Left ventricle myocardium inferior (tissue), 1 donor: ENCODE measurements around the gene ALDH8A1. TPM values are rescaled to one million over a fixed set of nuclear protein-coding genes. Genes with fewer than 3 reads are reported as not detected.

ENCODE experiments used
- DNase-seq: peaks from one replicate; pipeline ENCODE4 v3.0.0-alpha.2; 2020
- H3K27ac ChIP-seq: fragments of 200-600 bp; replicated peaks from 2 replicates; pipeline ENCODE4 v1.8.0; 2021
- H3K27me3 ChIP-seq: fragments of 200-600 bp; 2 replicates; pipeline ENCODE4 v1.8.0; 2021; ENCODE audit warnings: low read depth
- H3K36me3 ChIP-seq: fragments of 200-600 bp; 2 replicates; pipeline ENCODE4 v1.8.0; 2021
- H3K4me1 ChIP-seq: fragments of 200-600 bp; 2 replicates; pipeline ENCODE4 v1.8.0; 2021
- H3K4me3 ChIP-seq: fragments of 200-600 bp; 2 replicates; pipeline ENCODE4 v1.8.0; 2021; ENCODE audit warnings: mild to moderate bottlenecking, moderate library complexity
- H3K9me3 ChIP-seq: fragments of 200-600 bp; replicated peaks from 2 replicates; pipeline ENCODE4 v1.8.0; 2021
- intact Hi-C: fragments of 100-400 bp; cut with micrococcal nuclease; formaldehyde crosslinking; loops from one replicate; pipeline ENCODE4 v1.11.0; 2022
- long read RNA-seq: library from polyadenylated mRNA; unstranded; transcript quantifications from one replicate; pipeline ENCODE4 v2.0.0, GENCODE V29; 2021
- total RNA-seq: library from RNA; stranded (reverse); fragmentation: NEBNext Ultra II Directional; extraction: Animal tissue kit (Norgen Biotek cat#: 25700); gene quantifications from one replicate; pipeline ENCODE4 v1.2.1, GENCODE V29; 2021
- TF ChIP-seq, protein P1 (sequence below): fragments of 200-600 bp; IDR thresholded peaks from 2 replicates; pipeline ENCODE4 v1.8.0; 2021; ENCODE audit warnings: antibody characterized with exemption, mild to moderate bottlenecking, borderline replicate concordance
- donor health status: DM: no; HTN: yes; CAD: no; lungs with severe emphysema.

Gene ALDH8A1
- total RNA-seq = 0.08 TPM
- long read RNA-seq = 0 reads

GRCh38 chr6:134949927-134950326 lies at the start of gene ALDH8A1:
Gene ALDH8A1 (minus strand): TSS chr6:134950101. CDS start chr6:134950053, 48 bp downstream.
- H3K27ac ChIP-seq = no peak within 1 kb of the TSS
- no peaks in the 10 kb centered on the region for H3K4me1 ChIP-seq
- intact Hi-C loops = no loop called here
- no peak within 1 kb of the TSS for H3K4me3 ChIP-seq
- peaks cover 8% of the 10 kb centered on the region for H3K9me3 ChIP-seq
- no peak for DNase-seq
- TF ChIP-seq, protein P1, sequence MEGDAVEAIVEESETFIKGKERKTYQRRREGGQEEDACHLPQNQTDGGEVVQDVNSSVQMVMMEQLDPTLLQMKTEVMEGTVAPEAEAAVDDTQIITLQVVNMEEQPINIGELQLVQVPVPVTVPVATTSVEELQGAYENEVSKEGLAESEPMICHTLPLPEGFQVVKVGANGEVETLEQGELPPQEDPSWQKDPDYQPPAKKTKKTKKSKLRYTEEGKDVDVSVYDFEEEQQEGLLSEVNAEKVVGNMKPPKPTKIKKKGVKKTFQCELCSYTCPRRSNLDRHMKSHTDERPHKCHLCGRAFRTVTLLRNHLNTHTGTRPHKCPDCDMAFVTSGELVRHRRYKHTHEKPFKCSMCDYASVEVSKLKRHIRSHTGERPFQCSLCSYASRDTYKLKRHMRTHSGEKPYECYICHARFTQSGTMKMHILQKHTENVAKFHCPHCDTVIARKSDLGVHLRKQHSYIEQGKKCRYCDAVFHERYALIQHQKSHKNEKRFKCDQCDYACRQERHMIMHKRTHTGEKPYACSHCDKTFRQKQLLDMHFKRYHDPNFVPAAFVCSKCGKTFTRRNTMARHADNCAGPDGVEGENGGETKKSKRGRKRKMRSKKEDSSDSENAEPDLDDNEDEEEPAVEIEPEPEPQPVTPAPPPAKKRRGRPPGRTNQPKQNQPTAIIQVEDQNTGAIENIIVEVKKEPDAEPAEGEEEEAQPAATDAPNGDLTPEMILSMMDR = no peak
- no peaks in the 10 kb centered on the region for H3K36me3 ChIP-seq
- H3K27me3 ChIP-seq = no peaks in the 10 kb centered on the region

DNA sequence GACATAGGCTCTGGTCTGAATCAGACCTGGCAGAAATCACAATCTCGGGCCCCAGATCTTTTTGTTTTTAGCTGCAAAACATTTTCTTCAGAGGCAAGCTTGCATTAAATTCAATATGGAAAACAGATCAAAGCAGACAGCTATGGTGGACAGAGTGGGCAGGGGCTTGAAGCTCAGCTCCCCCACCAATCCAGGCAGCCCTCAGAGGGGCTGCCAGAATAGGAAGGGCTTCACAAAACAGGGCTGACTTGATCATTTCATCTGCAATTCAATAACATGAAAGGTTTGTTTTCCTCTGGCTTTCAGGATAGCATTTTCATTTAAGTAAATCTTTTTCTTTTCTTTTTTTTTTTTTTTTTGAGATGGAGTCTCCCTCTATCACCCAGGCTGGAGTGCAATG lies 49.2 kb upstream of the ALDH8A1 start:
- no peaks in the 10 kb centered on the region for H3K4me1 ChIP-seq
- intact Hi-C loops = no loop called here
- peaks cover 24% of the 10 kb centered on the region for H3K36me3 ChIP-seq
- no peak overlapping the region for H3K27ac ChIP-seq
- H3K27me3 ChIP-seq = no peaks in the 10 kb centered on the region
- no peak for DNase-seq
- no peaks in the 10 kb centered on the region for H3K9me3 ChIP-seq
- TF ChIP-seq, protein P1 = no peak
- no peak overlapping the region for H3K4me3 ChIP-seq

DNA sequence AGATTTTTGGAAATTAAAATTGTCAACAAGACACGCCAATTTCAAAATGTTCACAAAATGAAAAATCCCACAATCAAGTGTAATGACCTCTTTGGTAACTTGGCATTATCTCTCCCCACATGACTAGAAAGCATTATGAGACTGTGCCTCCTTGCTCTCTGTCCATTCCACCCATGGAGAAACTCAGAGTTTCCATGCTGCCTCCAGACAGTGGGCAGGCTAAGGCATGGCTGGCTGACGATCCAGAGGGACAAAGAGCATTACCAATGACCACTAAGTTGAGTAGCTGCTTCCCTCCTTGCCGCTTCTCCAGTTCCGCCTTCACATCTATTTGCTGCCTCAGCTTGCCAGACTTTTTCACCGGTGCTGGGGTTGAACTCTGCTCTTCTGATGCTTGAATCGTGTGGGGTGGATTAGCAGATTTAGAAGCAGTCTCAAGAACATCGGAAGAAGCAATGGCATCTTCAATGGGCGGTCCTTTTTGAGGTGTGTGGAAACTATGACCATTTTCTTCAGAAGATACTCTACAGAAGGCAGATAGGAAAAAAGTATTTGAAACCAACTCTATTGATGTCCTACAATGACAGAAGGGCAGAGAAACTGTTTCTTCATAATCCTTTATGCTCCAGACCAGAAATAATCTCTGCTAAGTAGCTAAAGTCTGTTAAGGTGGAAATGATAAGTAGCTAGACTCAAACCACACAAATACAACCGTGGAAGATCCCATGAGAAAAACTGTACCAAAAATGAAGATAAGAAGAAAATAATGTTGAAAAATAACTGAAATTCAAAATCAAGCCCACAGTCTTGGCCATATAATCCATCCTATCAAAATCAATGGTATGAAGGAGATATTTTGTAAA lies 47.5 kb upstream of the ALDH8A1 start:
- H3K36me3 ChIP-seq = peaks cover 37% of the 10 kb centered on the region
- intact Hi-C loops = no loop called here

GRCh38 chr6:134995536-134995935 lies 45.6 kb upstream of the ALDH8A1 start:
- Histone ChIP-seq H3K27me3 (no peaks in the 10 kb centered on the region), H3K27ac (no peak overlapping the region), H3K4me3 (no peak overlapping the region), H3K9me3 (no peaks in the 10 kb centered on the region), H3K36me3 (peaks cover 45% of the 10 kb centered on the region), H3K4me1 (no peaks in the 10 kb centered on the region)
- TF ChIP-seq, protein P1 = no peak
- intact Hi-C loops = no loop called here
- no peak for DNase-seq

More for the DNA sequence above, 47.5 kb upstream of the ALDH8A1 start:
- H3K4me1 ChIP-seq = no peaks in the 10 kb centered on the region
- H3K27me3 ChIP-seq = no peaks in the 10 kb centered on the region
- H3K4me3 ChIP-seq = no peak overlapping the region
- TF ChIP-seq, protein P1 = no peak
- H3K9me3 ChIP-seq = no peaks in the 10 kb centered on the region
- DNase-seq = no peak
- H3K27ac ChIP-seq = no peak overlapping the region

DNA sequence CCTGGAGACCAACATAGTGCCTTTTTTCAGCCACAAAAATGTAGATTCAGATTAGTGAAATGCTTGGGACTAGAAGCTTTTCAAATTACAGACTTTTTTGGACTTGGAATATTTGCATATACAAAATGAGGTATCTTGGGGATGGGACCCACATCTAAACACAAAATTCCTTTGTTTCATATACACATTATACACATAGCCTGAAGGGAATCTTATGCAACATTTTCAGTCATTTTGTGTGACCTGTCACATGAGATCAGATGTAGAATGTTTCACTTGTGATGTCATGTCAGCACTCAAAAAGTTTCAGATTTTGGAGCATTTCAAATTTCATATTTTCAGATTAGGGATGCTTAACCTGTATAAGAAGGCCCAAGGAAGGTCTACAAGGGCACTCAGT lies 44.5 kb upstream of the ALDH8A1 start:
- no peak for DNase-seq
- intact Hi-C loops = no loop called here
- Histone ChIP-seq H3K27me3 (no peaks in the 10 kb centered on the region), H3K4me1 (no peaks in the 10 kb centered on the region), H3K36me3 (peaks cover 51% of the 10 kb centered on the region), H3K27ac (no peak overlapping the region), H3K4me3 (no peak overlapping the region), H3K9me3 (no peaks in the 10 kb centered on the region)
- TF ChIP-seq, protein P1 = no peak
